Measurements from ENCODE around the gene ECHS1.
"Not testable (repeated sequence)": the region's sequence is repeated elsewhere in the genome, so short reads cannot be mapped to it uniquely, and the experiment has no call there.

Gene ECHS1

DNA sequence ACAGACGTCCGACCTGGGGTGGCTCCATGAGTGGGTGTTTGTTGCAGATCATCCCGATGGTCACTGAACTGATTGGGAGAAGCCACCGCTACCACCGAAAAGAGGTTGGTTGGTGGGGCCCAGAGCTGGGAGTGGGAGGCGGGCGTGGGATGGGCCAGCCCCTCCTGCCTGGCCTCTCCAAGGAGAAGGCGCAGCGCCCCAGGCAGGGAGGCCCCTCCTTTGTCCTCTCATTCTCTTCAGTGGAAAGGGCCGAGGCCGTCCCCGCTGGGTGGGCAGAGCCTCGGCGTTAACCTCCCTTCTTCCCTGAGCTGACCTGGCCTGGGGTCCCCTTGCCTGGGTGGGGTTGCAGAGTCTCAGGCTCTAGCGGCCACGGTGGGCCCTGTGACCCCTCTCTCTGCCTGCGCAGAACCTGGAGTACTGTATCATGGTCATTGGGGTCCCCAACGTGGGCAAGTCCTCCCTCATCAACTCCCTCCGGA lies 26.0 kb upstream of the ECHS1 start:
- no peak for DNase-seq (ENCODE audit: low read depth in 2 of 2)

DNA sequence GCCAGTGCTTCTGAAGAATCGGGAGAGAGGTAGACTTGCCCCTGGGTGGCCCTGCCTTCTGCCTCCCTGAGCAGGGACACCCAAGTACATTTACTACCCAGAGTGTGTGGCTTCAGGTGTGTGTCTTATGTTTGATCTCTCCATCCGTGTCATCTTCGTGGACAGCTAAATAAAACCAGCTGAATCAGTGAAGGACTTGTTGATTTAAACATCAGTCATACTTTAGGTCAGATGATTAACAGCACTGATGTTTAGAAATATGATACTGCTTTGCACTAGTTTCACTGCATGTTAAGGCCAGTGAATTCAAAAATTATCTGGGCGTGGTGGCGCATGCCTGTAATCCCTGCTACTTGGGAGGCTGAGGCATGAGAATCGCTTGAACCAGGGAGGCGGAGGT lies 24.8 kb upstream of the ECHS1 start:
- no peak for DNase-seq (ENCODE audit: low read depth in 2 of 2)

DNA sequence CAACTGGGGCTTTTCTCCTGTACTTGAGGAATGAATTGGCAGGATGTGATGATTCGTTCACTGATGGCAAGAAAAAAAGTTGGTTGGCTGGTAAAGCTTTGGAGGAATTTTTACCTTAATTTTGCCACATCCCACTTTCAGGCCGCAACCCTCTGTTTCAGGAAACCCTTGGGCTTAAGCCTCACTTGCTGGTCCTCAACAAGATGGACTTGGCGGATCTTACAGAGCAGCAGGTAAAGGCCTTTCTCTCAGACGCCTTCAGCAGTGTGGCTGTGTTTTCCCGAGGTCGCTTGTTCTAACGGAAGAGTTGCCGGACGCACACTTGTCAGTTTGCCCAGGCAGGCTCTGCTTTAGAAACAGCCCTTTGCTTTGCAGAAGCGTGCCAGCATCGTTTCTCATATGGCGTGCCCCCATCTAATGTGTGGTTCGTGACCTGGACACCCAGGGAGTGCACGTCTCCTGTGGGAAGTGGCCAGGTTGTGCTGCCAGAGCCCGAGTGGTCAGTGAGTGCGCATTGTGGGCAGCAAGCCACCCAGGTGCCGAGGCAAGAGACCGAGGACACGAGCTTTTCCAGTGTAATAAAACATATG lies 23.0 kb upstream of the ECHS1 start:
- no peak for DNase-seq (ENCODE audit: low read depth in 2 of 2)

DNA sequence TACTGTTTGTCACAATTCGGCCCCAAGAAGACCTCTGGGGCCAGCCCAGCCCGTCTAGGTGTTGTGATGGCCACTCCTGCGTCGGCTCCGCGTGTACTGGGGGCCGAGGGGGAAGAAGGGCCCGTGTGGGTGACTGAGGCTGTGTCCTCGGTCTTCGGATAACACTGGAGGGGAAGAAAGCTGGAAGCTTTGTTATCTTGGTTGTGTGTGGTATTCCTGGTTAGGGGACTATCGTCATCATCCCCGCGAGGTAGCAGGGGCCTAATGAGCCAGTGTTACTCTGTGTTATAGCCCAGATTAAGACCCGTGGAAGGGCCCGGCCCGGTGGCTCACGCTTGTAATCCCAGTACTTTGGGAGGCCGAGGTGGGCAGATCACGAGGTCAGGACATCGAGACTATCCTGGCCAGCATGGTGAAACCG lies 21.7 kb upstream of the ECHS1 start:
- no peak for DNase-seq (ENCODE audit: low read depth in 2 of 2)

DNA sequence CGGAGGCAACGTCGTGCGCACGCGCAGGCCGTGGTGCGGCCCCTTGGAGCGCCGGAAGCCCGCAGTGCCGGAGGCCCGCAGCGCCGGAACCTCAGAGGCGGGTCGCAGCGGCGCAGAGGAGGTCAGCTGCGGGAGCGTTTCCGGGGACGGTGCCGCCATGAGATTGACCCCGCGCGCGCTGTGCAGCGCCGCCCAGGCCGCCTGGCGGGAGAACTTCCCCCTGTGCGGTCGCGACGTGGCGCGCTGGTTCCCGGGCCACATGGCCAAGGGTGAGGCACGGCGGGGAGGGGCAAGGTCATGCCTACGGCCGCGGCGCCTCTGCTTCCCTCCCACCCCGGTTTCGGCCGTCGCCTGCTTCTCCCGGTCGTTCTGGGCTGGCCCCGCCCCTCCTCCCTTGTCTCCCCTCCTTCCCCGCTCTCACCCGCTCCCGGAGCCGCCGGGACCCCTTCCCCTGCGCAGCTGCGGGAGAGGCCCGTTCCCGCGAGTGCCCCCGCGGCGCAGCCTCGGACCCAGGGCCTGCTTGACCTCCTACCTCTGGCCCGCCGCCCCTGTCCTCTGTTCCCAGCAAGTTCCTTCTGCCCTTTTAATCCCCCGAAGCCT lies 21.0 kb upstream of the ECHS1 start, which contains the start of gene MTG1:
TSS of gene MTG1 (plus strand) at position 94 of the 600 bp plus-strand sequence. CDS start at position 158, 64 bp downstream.
- peak; percentile 84 to 90 for DNase-seq (ENCODE audit: low read depth in 2 of 2)

DNA sequence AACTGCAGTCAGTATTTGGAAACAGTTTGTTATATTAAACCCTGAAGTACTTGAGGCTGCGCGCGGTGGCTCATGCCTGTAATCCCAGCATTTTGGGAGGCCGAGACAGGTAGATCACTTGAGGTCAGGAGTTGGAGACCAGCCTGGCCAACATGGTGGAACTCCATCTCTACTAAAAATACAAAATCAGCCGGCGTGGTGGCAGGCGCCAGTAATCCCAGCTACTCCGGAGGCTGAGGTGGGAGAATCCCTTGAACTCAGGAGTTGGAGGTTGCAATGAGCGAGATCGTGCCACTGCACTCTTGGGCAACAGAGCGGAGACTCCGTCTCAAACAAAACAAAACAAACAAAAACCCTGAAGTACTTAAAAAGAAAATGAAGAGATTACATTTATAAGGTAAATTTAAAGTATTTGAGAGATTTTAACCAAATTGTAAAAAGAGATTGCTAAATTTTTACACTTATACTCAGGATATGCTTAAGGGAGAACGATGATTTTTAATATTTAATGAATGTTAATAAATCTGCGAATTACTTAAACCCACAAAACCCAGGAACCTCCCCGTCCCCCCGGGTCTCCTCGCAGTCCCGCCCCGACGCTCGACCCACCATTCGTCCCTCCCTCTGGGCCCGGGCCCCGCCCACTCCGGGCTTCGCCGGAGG lies 20.4 kb upstream of the ECHS1 start:
- DNase-seq (ENCODE audit: low read depth in 2 of 2), result no peak

DNA sequence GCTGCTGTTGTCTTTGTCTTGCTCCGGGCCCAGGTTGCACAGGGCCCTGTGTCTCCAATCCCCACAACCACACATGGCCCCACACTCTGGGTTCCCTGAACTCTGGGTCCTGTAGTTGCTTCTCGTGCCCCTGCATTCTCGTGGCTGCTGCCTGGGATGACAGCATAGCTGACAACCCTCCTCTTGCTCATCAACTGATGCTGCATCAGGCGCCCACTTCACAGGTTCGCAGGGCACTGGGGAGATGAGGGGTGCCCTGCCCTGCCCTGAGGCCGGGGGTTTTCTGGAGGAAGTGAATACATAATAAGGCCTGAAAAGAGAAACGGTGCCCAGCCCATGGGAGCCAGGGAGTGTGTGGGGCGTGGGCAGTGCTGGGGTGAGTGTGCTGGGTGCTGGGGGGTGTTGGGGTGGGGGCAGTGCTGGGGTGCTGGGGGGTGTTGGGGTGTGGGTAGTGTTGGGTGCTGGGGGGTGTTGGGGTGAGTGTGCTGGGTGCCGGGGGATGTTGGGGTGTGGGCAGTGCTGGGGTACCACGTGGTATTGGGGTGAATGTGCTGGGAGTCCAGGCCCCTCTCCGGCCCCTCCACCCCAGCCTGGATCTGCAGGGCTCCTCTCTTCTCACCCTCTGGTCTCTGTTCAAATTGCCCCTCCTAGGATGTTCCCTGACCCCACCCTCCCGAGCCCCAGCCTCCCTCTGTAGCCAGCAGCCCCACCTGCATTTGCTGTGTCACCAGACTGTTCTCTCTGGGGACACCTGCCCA lies 18.8 kb upstream of the ECHS1 start:
- no peak for DNase-seq (ENCODE audit: low read depth in 2 of 2)

DNA sequence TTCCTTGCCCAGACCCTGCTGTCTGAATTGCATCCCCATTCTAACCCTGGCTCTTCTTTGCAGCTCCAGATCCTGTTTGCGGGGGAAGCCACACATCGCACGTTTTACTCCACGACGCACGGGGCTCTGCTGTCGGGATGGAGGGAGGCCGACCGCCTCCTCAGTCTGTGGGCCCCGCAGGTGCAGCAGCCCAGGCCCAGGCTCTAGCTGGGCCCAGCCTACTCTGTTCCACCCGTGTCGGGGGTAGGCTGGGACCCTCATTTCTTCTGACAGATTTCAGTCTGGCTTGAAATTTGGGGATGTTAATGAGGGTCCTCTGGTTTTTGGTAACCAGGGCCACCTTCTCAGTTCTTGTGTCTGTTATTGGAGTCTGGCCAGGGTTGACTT lies 18.1 kb upstream of the ECHS1 start:
- DNase-seq (ENCODE audit: low read depth in 2 of 2), result no peak

DNA sequence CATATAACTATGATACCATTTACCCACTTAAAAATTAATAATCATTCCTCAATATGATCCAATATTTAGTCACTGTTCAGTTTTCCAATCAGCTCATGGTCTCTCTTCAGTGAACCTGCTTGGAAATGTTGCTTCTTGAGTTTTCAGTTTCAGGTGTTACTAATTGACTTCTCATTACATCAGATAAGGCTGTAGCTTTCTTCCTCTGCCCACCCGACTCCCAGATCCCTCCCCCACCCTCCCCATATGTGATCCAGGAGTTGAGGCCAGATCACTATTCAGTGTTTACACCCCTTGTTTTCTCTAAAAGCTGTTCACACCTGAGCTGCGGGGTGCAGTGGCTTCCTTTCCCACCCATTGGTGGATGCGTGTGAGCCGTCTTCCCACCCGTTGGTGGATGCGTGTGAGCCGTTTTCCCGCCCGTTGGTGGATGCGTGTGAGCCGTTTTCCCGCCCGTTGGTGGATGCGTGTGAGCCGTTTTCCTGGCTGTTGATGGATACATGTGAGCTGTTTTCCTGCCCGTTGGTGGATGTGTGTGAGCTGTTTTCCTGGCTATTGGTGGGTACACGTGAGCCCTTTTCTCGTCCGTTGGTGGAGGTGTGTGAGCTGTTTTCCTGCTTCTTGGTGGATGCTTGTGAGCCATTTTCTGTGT lies 17.6 kb upstream of the ECHS1 start:
- DNase-seq (ENCODE audit: low read depth in 2 of 2), result no peak

DNA sequence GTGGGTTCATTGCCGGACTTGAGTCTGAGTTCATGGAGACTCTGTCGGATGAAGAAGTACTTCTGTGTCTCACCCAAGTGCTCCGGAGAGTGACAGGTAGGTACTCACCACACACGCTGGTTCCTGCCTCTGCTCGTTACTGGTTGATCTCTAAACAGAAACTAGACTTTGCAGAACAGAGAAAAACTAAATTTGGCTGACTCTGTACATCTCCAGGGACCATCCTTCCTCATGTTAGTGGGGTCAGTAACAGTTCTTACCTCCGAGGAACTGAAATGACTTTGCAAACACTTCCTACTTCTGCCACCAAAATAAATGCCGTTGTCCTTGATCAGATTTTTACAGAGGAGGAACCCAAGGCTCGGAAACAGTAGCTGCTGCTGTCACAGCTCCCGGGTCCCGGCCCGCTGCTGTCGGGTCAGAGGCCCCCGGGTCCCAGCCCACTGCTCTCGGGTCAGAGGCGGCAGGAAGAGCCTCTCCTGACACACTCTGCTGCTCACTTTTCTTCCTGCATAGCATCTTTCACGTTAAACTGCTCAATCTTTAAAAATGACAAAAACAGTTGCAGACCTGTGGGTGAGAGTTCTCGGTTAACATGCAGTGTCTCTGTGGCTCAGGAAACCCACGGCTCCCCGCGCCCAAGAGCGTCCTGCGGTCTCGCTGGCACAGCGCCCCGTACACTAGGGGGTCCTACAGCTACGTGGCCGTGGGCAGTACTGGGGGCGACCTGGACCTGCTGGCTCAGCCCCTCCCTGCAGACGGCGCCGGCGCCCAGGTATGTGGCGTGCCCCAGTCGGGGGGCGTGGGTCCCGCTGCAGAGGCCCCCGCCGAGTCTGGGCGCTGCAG lies 16.0 kb upstream of the ECHS1 start:
- no peak for DNase-seq (ENCODE audit: low read depth in 2 of 2)

DNA sequence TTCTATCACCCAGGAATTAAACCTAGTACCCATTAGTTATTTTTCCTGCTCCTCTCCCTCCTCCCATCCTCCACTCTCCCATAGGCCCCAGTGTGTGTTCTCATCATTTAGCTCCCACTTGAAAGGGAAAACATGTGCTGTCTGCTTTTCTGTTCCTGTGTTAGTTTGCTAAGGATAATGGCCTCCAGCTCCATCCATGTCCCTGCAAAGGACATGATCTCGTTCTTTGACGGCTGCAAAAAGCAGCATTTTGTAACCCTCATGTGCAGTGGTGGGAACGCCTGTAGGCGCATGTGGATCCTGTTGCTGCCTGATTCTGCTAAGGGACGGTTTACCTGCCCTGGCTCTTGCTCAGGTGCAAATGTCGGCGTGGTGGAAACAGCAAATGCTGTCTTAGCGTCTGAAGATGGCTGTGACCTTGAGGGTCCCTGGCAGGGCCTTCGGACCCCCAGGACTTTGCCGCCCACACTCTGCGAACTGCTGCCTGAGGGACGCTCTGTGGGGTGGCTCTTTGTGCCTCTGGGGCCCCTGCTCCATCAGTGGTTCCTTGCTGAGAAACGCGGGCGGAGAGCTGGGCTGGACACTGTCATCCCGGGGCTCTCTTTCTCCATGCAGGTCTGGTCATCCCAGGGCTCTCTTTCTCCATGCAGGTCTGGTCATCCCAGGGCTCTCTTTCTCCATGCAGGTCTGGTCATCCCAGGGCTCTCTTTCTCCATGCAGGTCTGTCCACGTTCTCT lies 15.2 kb upstream of the ECHS1 start:
- DNase-seq (ENCODE audit: low read depth in 2 of 2), result no peak

DNA sequence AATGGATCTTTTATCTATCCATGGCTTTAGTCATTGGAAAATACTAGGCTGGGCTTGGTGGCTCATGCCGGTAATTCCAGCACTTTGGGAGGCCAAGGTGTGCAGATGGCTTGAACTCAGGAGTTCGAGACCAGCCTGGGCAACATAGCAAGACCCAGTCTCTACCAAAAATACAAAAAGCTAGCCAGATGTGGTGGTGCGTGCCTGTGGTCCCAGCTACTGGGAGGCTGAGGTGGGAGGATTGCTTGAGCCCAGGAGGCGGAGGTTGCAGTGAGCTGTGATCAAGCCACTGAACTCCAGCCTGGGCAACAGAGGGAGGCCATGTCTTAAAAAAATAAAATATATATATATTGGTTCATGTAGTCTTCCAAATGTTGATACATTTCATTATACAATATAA lies 13.8 kb upstream of the ECHS1 start:
- DNase-seq (ENCODE audit: low read depth in 2 of 2), result not testable (repeated sequence)

DNA sequence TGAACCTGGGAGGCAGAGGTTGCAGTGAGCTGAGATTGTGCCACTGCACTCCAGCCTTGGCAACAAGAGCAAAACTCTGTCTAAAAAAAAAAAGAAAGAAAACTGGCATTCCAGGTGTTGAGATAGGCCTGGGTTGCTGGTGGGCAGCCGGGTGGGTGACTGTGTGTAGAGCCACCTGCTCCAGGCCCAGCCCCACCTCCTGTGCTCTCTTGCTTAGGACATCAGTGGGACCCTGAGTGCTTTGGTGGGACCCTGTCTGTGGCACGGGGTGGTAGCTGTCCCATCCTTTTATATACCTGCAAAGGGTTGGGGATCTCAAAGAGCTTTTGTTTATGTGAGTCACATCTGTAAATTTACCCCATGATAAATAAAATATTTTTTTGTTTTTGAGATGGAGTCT lies 12.1 kb upstream of the ECHS1 start:
- no peak for DNase-seq (ENCODE audit: low read depth in 2 of 2)

DNA sequence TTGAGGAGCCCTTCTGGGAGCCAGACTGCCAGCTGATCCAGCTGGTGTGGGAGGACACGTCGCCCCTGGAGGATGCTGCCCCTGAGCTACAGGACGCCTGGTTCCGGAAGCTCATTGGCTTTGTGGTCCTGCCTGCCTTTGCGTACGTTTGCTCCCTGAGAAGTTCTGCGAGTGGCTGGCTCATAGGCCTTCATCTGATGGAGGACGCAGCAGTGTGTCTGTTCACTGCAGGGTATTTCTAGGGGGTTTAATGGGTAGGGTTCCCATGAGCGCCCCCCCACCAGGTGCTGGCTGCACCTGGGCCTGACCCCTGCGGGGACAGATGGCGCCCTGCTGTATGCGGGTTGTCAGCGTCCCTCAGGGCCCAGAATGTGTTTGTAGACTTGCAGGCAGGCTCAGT lies 10.9 kb upstream of the ECHS1 start:
- no peak for DNase-seq (ENCODE audit: low read depth in 2 of 2)

DNA sequence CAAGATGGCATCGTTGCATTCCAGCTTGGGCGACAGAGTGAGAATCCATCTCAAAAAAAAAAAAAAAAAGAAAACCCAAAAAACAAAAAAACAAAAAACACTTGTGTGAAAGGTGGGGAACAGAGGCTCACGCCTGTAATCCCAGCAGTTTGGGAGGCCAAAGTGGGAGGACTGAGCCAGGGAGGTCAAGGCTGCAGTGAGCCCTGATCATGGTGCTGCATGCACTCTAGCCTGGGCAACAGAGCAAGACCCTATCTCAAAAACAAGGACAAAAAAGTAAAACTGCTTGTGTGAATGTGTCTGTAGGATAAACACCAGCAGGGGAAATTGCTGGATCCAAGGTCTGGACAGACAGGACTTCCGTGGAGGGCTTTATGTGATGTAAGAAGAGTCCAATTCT lies 10.4 kb upstream of the ECHS1 start:
- DNase-seq (ENCODE audit: low read depth in 2 of 2), result no peak

DNA sequence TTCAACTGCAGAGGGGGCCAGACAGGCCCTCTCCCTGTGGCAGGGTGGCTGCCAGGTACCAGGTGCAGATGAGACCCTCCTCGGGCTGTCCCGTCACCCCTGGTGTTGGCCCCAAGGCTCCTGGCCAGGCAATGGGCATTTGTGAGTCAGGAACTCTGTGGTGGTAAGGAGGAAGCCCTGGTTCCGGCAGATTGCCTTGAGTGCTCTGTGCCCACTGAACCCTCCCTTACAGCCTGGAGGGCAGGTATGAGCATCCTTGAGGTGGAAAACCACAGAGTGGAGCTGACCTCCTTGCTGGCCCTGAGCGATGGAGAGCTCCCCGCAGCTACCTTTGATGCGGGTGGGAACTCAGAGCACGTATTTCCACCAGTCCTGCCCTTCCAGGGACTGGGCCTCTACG lies 7.9 kb upstream of the ECHS1 start:
- no peak for DNase-seq (ENCODE audit: low read depth in 2 of 2)

DNA sequence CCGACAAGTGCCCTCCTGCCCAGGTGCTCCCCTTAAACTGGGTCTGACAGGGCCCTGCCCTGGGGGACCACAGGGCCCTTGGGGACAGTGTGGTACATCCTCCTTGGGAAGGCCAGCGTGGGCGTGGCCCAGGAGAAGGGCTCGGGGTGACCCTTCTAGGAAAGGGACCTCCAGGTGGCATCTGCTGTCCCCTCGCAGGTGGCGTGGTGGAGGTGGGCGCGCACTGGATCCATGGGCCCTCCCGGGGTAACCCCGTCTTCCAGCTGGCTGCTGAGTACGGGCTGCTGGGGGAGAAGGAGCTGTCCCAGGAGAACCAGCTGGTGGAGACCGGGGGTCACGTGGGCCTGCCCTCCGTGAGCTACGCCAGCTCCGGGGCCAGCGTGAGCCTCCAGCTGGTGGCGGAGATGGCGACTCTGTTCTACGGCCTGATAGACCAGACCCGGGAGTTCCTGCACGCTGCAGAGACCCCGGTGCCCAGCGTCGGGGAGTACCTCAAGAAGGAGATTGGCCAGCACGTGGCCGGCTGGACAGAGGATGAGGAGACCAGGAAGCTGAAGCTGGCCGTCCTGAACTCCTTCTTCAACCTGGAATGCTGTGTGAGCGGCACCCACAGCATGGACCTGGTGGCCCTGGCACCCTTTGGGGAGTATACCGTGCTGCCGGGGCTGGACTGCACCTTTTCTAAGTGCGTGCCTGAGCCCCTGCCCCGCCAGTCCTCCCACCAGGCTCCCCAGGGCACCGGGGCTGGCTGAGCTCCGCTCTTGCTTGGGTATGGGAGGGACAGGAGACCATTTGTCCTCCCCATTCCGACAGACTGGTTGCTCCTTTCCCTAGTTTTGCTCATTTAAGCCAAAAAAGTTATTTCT lies 6.9 kb upstream of the ECHS1 start:
- no peak for DNase-seq (ENCODE audit: low read depth in 2 of 2)

DNA sequence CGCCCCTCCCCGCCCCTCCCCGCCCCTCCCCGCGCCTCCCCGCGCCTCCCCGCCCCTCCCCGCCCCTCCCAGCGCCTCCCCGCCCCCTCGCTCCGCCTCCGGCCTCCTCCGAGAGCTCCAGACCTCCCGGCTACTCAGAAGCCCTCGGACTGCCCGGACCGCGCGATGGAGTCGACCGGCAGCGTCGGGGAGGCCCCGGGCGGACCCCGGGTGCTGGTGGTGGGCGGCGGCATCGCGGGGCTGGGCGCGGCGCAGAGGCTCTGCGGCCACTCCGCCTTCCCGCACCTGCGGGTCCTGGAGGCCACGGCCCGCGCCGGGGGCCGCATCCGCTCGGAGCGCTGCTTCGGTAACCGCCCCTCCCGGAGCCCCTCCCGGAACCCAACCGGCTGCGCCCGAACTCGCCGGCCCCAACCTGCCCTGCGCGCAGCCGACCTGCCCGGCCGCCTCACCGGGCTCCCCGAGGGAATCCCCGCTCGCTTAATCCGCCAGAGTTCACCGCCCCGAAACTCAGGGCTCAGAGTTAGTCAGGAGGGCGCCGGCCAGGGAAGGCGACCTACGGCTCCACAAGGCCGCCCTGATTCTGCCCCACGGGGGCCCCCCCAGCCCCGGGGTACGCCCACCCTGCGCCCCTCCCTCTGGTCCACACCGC lies 6.1 kb upstream of the ECHS1 start, which contains the start of gene PAOX:
TSS of gene PAOX (plus strand) at position 111 of the 649 bp plus-strand sequence. CDS start at position 166, 55 bp downstream.
- peak in 1 of 2 donors; percentile 27 for DNase-seq (ENCODE audit: low read depth in 2 of 2)

Measured in activated CD8-positive, alpha-beta memory T cell treated with anti-CD3 and anti-CD28 coated beads for 4 hours (primary cell).